GM12878 (cell line): ENCODE measurements around the gene PRR20E. TPM values are rescaled to one million over a fixed set of nuclear protein-coding genes. Genes with fewer than 3 reads are reported as not detected.
"Not testable (repeated sequence)": the region's sequence is repeated elsewhere in the genome, so short reads cannot be mapped to it uniquely, and the experiment has no call there.

Experiments used
- ATAC-seq: fragments of 200-7000 bp; cut with Tn5 transposase; 3 replicates; pipeline ENCODE4 v1.9.1; 2020; ENCODE audit warnings: mild to moderate bottlenecking, moderate library complexity
- Bru-seq: library from RNA; stranded (reverse); fragments of 400-500 nt; gene quantifications from one replicate; lab custom pipeline; 2021; lab: Mats Ljungman, UMichigan
- BruChase-seq, 2 experiments: library from RNA; stranded (reverse); fragments of 400-500 nt; gene quantifications; one replicate each; lab custom pipeline; 2021; lab: Mats Ljungman, UMichigan
- BruUV-seq: library from RNA; stranded (reverse); fragments of 400-500 nt; replicated peaks from 2 replicates; lab custom pipeline; 2021; lab: Mats Ljungman, UMichigan
- CTCF ChIA-PET: fragments of 300-600 bp; sonication (Branson Sonifier 250); formaldehyde crosslinking; extraction: SDS; loops from one replicate; lab custom pipeline; 2021; ENCODE audit warnings: inconsistent platforms; lab: Yijun Ruan, JAX
- POLR2A ChIA-PET: fragments of 350-600 bp; formaldehyde crosslinking; extraction: SDS; loops from one replicate; lab custom pipeline; 2021; ENCODE audit warnings: inconsistent platforms; lab: Charles Lee
- RAD21 ChIA-PET: fragments of 300-600 bp; sonication (Branson Sonifier 250); formaldehyde crosslinking; loops from one replicate; lab custom pipeline; 2023; ENCODE audit warnings: antibody characterized with exemption; ENCODE audit not compliant: unreplicated experiment; lab: Charles Lee
- SMC1A ChIA-PET: fragments of 300-600 bp; sonication (Branson Sonifier 250); formaldehyde crosslinking; loops from one replicate; lab custom pipeline; 2023; ENCODE audit not compliant: unreplicated experiment, uncharacterized antibody; lab: Charles Lee
- DNase-seq: peaks from one replicate; pipeline ENCODE4 v3.0.0-alpha.2; 2011; ENCODE audit warnings: low read depth, low spot score
- FAIRE-seq: peaks from 3 replicates; lab custom pipeline; 2011; peaks lifted over from hg19 to GRCh38; lab: Jason Lieb, UNC
- H2AFZ ChIP-seq: 2 replicates; pipeline ENCODE4 v1.6.0; 2011; ENCODE audit warnings: low read depth, low read length, control low read depth; ENCODE audit not compliant: control insufficient read depth
- H3K27ac ChIP-seq: 2 replicates; pipeline ENCODE4 v1.5.1; 2011; ENCODE audit warnings: control low read depth; ENCODE audit not compliant: control insufficient read depth, insufficient read depth
- H3K27me3 ChIP-seq, 2 experiments: replicated peaks in 1 of 2; 2 replicates each; pipeline versions ENCODE4 v1.6.0 to v1.6.1; 2011; ENCODE audit warnings: low read length in 1 of 2; ENCODE audit not compliant: control insufficient read depth in 2 of 2, insufficient read depth in 2 of 2
- H3K36me3 ChIP-seq, 2 experiments: 2 replicates each; pipeline ENCODE4 v1.5.1; 2011; ENCODE audit warnings: low read length in 1 of 2; ENCODE audit not compliant: control insufficient read depth in 2 of 2, insufficient read depth in 2 of 2
- H3K4me1 ChIP-seq: 2 replicates; pipeline ENCODE4 v1.6.1; 2011; ENCODE audit warnings: mild to moderate bottlenecking, low read length, moderate library complexity, mixed read lengths; ENCODE audit not compliant: control insufficient read depth, insufficient read depth
- H3K4me2 ChIP-seq: 2 replicates; pipeline ENCODE4 v1.6.0; 2011; ENCODE audit warnings: control low read depth; ENCODE audit not compliant: control insufficient read depth, insufficient read depth
- H3K4me3 ChIP-seq: fragments of 200-600 bp; sonication (generic); 2 replicates; pipeline ENCODE4 v1.5.1; 2016
- H3K79me2 ChIP-seq: 2 replicates; pipeline ENCODE4 v1.6.0; 2011; ENCODE audit warnings: low read length; ENCODE audit not compliant: control insufficient read depth, insufficient read depth
- H3K9ac ChIP-seq: 2 replicates; pipeline ENCODE4 v1.8.0; 2011; ENCODE audit warnings: low read length, control low read depth, mixed read lengths; ENCODE audit not compliant: control insufficient read depth, insufficient read depth
- H3K9me3 ChIP-seq: replicated peaks from 3 replicates; pipeline ENCODE4 v1.5.1; 2011; ENCODE audit warnings: mild to moderate bottlenecking, low read length; ENCODE audit not compliant: control insufficient read depth, insufficient read depth
- H4K20me1 ChIP-seq: 2 replicates; pipeline ENCODE4 v1.6.0; 2011; ENCODE audit not compliant: control insufficient read depth, insufficient read depth
- ATF7 ChIP-seq: fragments of 450-650 bp; IDR thresholded peaks from 2 replicates; pipeline ENCODE4 v1.6.1; 2016; ENCODE audit warnings: low read depth, mild to moderate bottlenecking
- BACH1 ChIP-seq: fragments of 450-650 bp; IDR thresholded peaks from 2 replicates; pipeline ENCODE4 v1.6.1; 2017; ENCODE audit warnings: mild to moderate bottlenecking, borderline replicate concordance
- NBN ChIP-seq: fragments of 450-650 bp; IDR thresholded peaks from 2 replicates; pipeline ENCODE4 v1.6.1; 2016
- NR2C2 ChIP-seq: IDR thresholded peaks from 2 replicates; pipeline ENCODE4 v1.6.1; 2011; ENCODE audit warnings: borderline replicate concordance, low read depth; ENCODE audit not compliant: control insufficient read depth, insufficient read length
- SIX5 ChIP-seq: IDR thresholded peaks from 2 replicates; pipeline ENCODE4 v1.6.1; 2011; ENCODE audit warnings: mild to moderate bottlenecking, low read depth, low read length, moderate library complexity; ENCODE audit not compliant: severe bottlenecking
- ZNF622 ChIP-seq: fragments of 450-650 bp; IDR thresholded peaks from 2 replicates; pipeline ENCODE4 v1.6.1; 2017; ENCODE audit warnings: mild to moderate bottlenecking, inconsistent platforms
- WGBS: methylation state at CpG from one replicate; pipeline ENCODE4 v1.1.6; 2016; ENCODE audit warnings: low lambda C conversion rate; ENCODE audit not compliant: insufficient replicate concordance, insufficient coverage; ENCODE audit errors: missing lambda C conversion rate; 5-methylcytosine and 5-hydroxymethylcytosine counted together
- in situ Hi-C: fragments of 300-500 bp; cut with MboI; formaldehyde crosslinking; loops from 9 replicates; pipeline ENCODE4 v1.14.3; 2018; ENCODE audit warnings: mixed read lengths
- intact Hi-C: fragments of 100-400 bp; cut with micrococcal nuclease; formaldehyde crosslinking; loops from one replicate; pipeline ENCODE4 v1.14.2; 2022; ENCODE audit not compliant: unreplicated experiment
- long read RNA-seq, 2 experiments: library from polyadenylated mRNA; unstranded; transcript quantifications; one replicate each; pipeline ENCODE4 v2.0.0, GENCODE V29; 2019 to 2020
- polyA minus RNA-seq, 3 experiments: library from RNA; depleted of rRNA, polyadenylated mRNA; stranded (reverse); fragments of >200 nt; gene quantifications; 2 replicates each; pipeline ENCODE4 v1.2.3, GENCODE V29; 2011
- polyA plus RNA-seq, 11 experiments: library from polyadenylated mRNA; depleted of rRNA in 4 of 11; unstranded in 6 of 11; stranded (reverse) in 5 of 11; fragments of >200 nt; fragmentation: Nextera tagmentation in 4 of 11; fragmentation: Illumina TruSeq in 1 of 11; extraction: Ambion mirVana in 4 of 11; extraction: Trizol in 1 of 11; gene quantifications; 1 replicate in 1 of 11; 2 replicates in 10 of 11; pipeline versions ENCODE4 v1.2.1 to v1.2.3, GENCODE V29; 2011 to 2016; ENCODE audit warnings: inconsistent platforms in 2 of 11, missing spikeins in 2 of 11, low read depth in 1 of 11
- total RNA-seq, 4 experiments: library from RNA; depleted of rRNA in 3 of 4; stranded (reverse); fragments of >200 nt in 3 of 4; fragmentation: Illumina TruSeq in 1 of 4; extraction: Trizol in 1 of 4; gene quantifications; 2 replicates each; pipeline versions ENCODE4 v1.2.1 to v1.2.3, GENCODE V29; 2013 to 2021

The PRR20E gene
- not detected in 2 replicates for total RNA-seq (2013; cell fraction: nucleolus; rRNA removed)
- total RNA-seq (2014; rRNA removed) = not detected in 2 replicates
- total RNA-seq (2014; rRNA removed; fragmentation: Illumina TruSeq; extraction: Trizol) = not detected in 2 replicates
- not detected in 2 replicates for total RNA-seq (2021)
- not detected for polyA plus RNA-seq (2011; ENCODE audit: low read depth)
- not detected in 2 replicates for polyA plus RNA-seq (2011; rRNA removed)
- polyA plus RNA-seq (2011; cell fraction: cytosol; rRNA removed) = not detected in 2 replicates
- not detected in 2 replicates for polyA plus RNA-seq (2011; cell fraction: nucleus; rRNA removed)
- polyA plus RNA-seq (2012) = not detected in 2 replicates
- not detected in 2 replicates for polyA plus RNA-seq (2014; fragmentation: Illumina TruSeq; extraction: Trizol)
- polyA plus RNA-seq (2014; fragmentation: Nextera tagmentation; extraction: Ambion mirVana) = not detected
- polyA plus RNA-seq (2014; rRNA removed) = not detected in 2 replicates
- polyA plus RNA-seq (2016; fragmentation: Nextera tagmentation; extraction: Ambion mirVana) = not detected
- polyA minus RNA-seq (2011; rRNA and poly(A)+ RNA removed) = not detected in 2 replicates
- polyA minus RNA-seq (2011; cell fraction: cytosol; rRNA and poly(A)+ RNA removed) = not detected in 2 replicates
- not detected in 2 replicates for polyA minus RNA-seq (2011; cell fraction: nucleus; rRNA and poly(A)+ RNA removed)
- not detected for Bru-seq, nascent RNA
- BruChase-seq, experiment 1, labeled RNA remaining after a 6-hour chase = not detected
- not detected for BruChase-seq, experiment 2, labeled RNA remaining after a 2-hour chase
- long read RNA-seq, experiment 1 = 0 reads
- long read RNA-seq, experiment 2 = 0 reads

- H3K4me3 ChIP-seq, H3K9me3 ChIP-seq, RAD21 ChIA-PET, FAIRE-seq, POLR2A ChIA-PET, H2AFZ ChIP-seq, SMC1A ChIA-PET, ATAC-seq, H4K20me1 ChIP-seq, H3K27me3 ChIP-seq, H3K27ac ChIP-seq, H3K9ac ChIP-seq, H3K4me1 ChIP-seq, in situ Hi-C loops, intact Hi-C loops, H3K79me2 ChIP-seq, DNase-seq, CTCF ChIA-PET, H3K4me2 ChIP-seq, H3K36me3 ChIP-seq, BruUV-seq: not testable (repeated sequence)
- WGBS = no CpG with 5 or more reads among the region's 22 CpGs
Measured at GRCh38 chr13:57166897-57167296, at the start of gene PRR20E. Gene PRR20E (plus strand): TSS chr13:57167197. CDS start chr13:57167584, 387 bp downstream.

GRCh38 chr13:57123681-57124080 lies 43.3 kb upstream of the PRR20E start:
- no peak for ATAC-seq
- SMC1A ChIA-PET = no interaction called here
- no TSS peak for BruUV-seq
- no peak overlapping the region for H2AFZ ChIP-seq
- no peaks in the 10 kb centered on the region for H3K36me3 ChIP-seq
- TF ChIP-seq NR2C2 = no peak
- TF ChIP-seq ATF7 = no peak
- TF ChIP-seq NBN = no peak
- no peak for TF ChIP-seq ZNF622
- no peak for TF ChIP-seq BACH1
- TF ChIP-seq SIX5 = no peak
- intact Hi-C loops = no loop called here
- POLR2A ChIA-PET = no interaction called here
- H3K9ac ChIP-seq = no peak overlapping the region
- no peak overlapping the region for H3K27ac ChIP-seq
- H3K4me1 ChIP-seq = no peaks in the 10 kb centered on the region
- no peaks in the 10 kb centered on the region for H4K20me1 ChIP-seq
- no peak overlapping the region for H3K4me2 ChIP-seq
- RAD21 ChIA-PET = no interaction called here
- CTCF ChIA-PET = no interaction called here
- H3K9me3 ChIP-seq = no peaks in the 10 kb centered on the region
- in situ Hi-C loops = loop anchor here (25.0 kb wide), 1 partner anchor 89 kb away; no protein-coding TSS in a partner anchor
- H3K4me3 ChIP-seq = no peak overlapping the region
- no peak for FAIRE-seq
- H3K27me3 ChIP-seq = no peaks in the 10 kb centered on the region
- WGBS = 0% methylated on average over 1 of the region's 1 CpG
- no peak for DNase-seq
- no peaks in the 10 kb centered on the region for H3K79me2 ChIP-seq
